Gastroesophageal sphincter (tissue), 4 donors: ENCODE results near the gene C10orf105. TPM values are rescaled to one million over a fixed set of nuclear protein-coding genes. Genes with fewer than 3 reads are reported as not detected.

ENCODE experiments used
- ATAC-seq: fragments of 150-250 bp; one replicate; pipeline ENCODE4 v1.9.1; 2016; ENCODE audit warnings: mild to moderate bottlenecking, moderate library complexity
- H3K27ac ChIP-seq, 4 donors: fragments of 200-600 bp; sonication (generic) in 3 of 4; 1 replicate in 3 of 4; 2 replicates in 1 of 4; pipeline ENCODE4 v1.5.1; 2016 to 2019
- H3K27me3 ChIP-seq: fragments of 200-600 bp; sonication (generic); one replicate; pipeline ENCODE4 v1.5.1; 2019
- H3K36me3 ChIP-seq, 2 donors: fragments of 200-600 bp; sonication (generic); one replicate each; pipeline ENCODE4 v1.5.1; 2019; ENCODE audit warnings: control low read depth in 1 of 2
- H3K4me1 ChIP-seq, 3 donors: fragments of 200-600 bp; sonication (generic); 1 replicate in 2 of 3; 2 replicates in 1 of 3; pipeline ENCODE4 v1.5.1; 2016 to 2019; ENCODE audit warnings: control low read depth in 2 of 3
- H3K4me3 ChIP-seq, 2 donors: fragments of 200-600 bp; sonication (generic); one replicate each; pipeline ENCODE4 v1.5.1; 2019; ENCODE audit warnings: mild to moderate bottlenecking in 1 of 2, moderate library complexity in 1 of 2
- H3K9me3 ChIP-seq, 3 donors: fragments of 200-600 bp; sonication (generic); one replicate each; pipeline ENCODE4 v1.5.1; 2017 to 2019; ENCODE audit warnings: control low read depth in 2 of 3
- CTCF ChIP-seq, 4 experiments: fragments of 200-600 bp in 2 of 4; fragments of 450-650 bp in 2 of 4; sonication (generic) in 1 of 4; IDR thresholded peaks; one replicate each; pipeline ENCODE4 v1.5.1; 2017 to 2019; ENCODE audit warnings: antibody characterized with exemption in 4 of 4, mild to moderate bottlenecking in 2 of 4, moderate library complexity in 2 of 4
- EP300 ChIP-seq: sonication (generic); formaldehyde crosslinking; IDR thresholded peaks from one replicate; pipeline ENCODE4 v1.6.1; 2017; ENCODE audit warnings: antibody characterized with exemption, mild to moderate bottlenecking
- POLR2A ChIP-seq, 2 donors: fragments of 450-650 bp; IDR thresholded peaks; one replicate each; pipeline ENCODE4 v1.6.1; 2017; ENCODE audit warnings: antibody characterized with exemption in 2 of 2, mild to moderate bottlenecking in 2 of 2, moderate library complexity in 1 of 2
- POLR2AphosphoS5 ChIP-seq: sonication (generic); formaldehyde crosslinking; IDR thresholded peaks from one replicate; pipeline ENCODE4 v1.6.1; 2017; ENCODE audit warnings: antibody characterized with exemption
- WGBS, 2 donors: methylation state at CpG; one replicate each; pipeline ENCODE4 v1.1.5; 2018; ENCODE audit warnings: low coverage in 1 of 2; 5-methylcytosine and 5-hydroxymethylcytosine counted together
- total RNA-seq, 4 donors: library from RNA; depleted of rRNA; stranded (reverse); fragments of >200 nt; gene quantifications; one replicate each; pipeline ENCODE4 v1.1.0, GENCODE V29; 2016

Gene C10orf105
- total RNA-seq, 4 donors from 2014 or later, result 0.13 TPM; not detected in 3

- Histone ChIP-seq H3K4me1 (peaks cover 0 to 50% (median 0%) of the 10 kb centered on the region in 3 donors), H3K36me3 (no peaks in the 10 kb centered on the region), H3K9me3 (no peaks in the 10 kb centered on the region), H3K27me3 (no peaks in the 10 kb centered on the region), H3K4me3 (no peak overlapping the region), H3K27ac (no peak overlapping the region)
- no peak for ATAC-seq
- TF ChIP-seq POLR2A (IDR thresholded peaks at IDR 0.05), result no peak
- TF ChIP-seq POLR2AphosphoS5, result no peak
- no peak for TF ChIP-seq EP300
- TF ChIP-seq CTCF (IDR thresholded peaks at IDR 0.05), result no peak
- 55 to 57% methylated on average over 2 to 4 of the region's 7 CpGs for WGBS, 2 donors
Measured at GRCh38 chr10:71697938-71698709, 21.5 kb downstream of the C10orf105 start.

GRCh38 chr10:71696628-71697326 is 22.8 kb downstream of the C10orf105 start:
- 25% methylated on average over 5 of the region's 10 CpGs; no CpG with 5 or more reads in 1 of the 2 donors for WGBS, 2 donors
- no peak overlapping the region for H3K4me3 ChIP-seq
- no peaks in the 10 kb centered on the region for H3K36me3 ChIP-seq
- H3K4me1 ChIP-seq, result peaks cover 0 to 64% (median 0%) of the 10 kb centered on the region in 3 donors
- peak; percentile 37 for ATAC-seq
- H3K27ac ChIP-seq, result no peak overlapping the region
- H3K9me3 ChIP-seq, result peaks cover 0 to 2% (median 0%) of the 10 kb centered on the region in 3 donors
- TF ChIP-seq CTCF (IDR thresholded peaks at IDR 0.05), result peak in 3 of 4 experiments; percentile 66 to 82 (median 75)
- TF ChIP-seq POLR2A (IDR thresholded peaks at IDR 0.05), result no peak
- H3K27me3 ChIP-seq, result no peaks in the 10 kb centered on the region

- H3K36me3 ChIP-seq, result no peaks in the 10 kb centered on the region
Measured at GRCh38 chr10:71695502-71696476, 23.8 kb downstream of the C10orf105 start.

GRCh38 chr10:71694567-71694968 is 25.0 kb downstream of the C10orf105 start:
- WGBS, 2 donors, result 0 to 81% methylated on average over 1 to 4 of the region's 10 CpGs
- Histone ChIP-seq H3K36me3 (no peaks in the 10 kb centered on the region), H3K27me3 (no peaks in the 10 kb centered on the region), H3K4me3 (no peak overlapping the region), H3K27ac (peak overlapping the region in 2 of 4 donors; percentile 21 to 49), H3K9me3 (peaks cover 0 to 7% (median 0%) of the 10 kb centered on the region in 3 donors), H3K4me1 (peaks cover 0 to 52% (median 0%) of the 10 kb centered on the region in 3 donors)
- TF ChIP-seq CTCF (IDR thresholded peaks at IDR 0.05) (no peak), EP300 (no peak), POLR2A (IDR thresholded peaks at IDR 0.05) (no peak), POLR2AphosphoS5 (no peak)
- peak; percentile 50 for ATAC-seq

More at GRCh38 chr10:71695502-71696476, 23.8 kb downstream of the C10orf105 start:
- no peak for ATAC-seq
- H3K27me3 ChIP-seq, result no peaks in the 10 kb centered on the region
- H3K9me3 ChIP-seq, result peaks cover 0 to 7% (median 0%) of the 10 kb centered on the region in 3 donors
- WGBS, 2 donors, result 80 to 100% methylated on average over 1 of the region's 14 CpGs
- H3K27ac ChIP-seq, result no peak overlapping the region
- TF ChIP-seq POLR2AphosphoS5 (no peak), CTCF (IDR thresholded peaks at IDR 0.05) (no peak), POLR2A (IDR thresholded peaks at IDR 0.05) (no peak), EP300 (no peak)
- peaks cover 0 to 57% (median 0%) of the 10 kb centered on the region in 3 donors for H3K4me1 ChIP-seq
- H3K4me3 ChIP-seq, result no peak overlapping the region
